ENCODE results near the gene TFAP2A.

TFAP2A gene

GRCh38 chr6:10416516-10416862 is 1.6 kb upstream of the TFAP2A start:
- TF ChIP-seq TAF1 (IDR thresholded peaks at IDR 0.05; ENCODE audit: borderline replicate concordance, insufficient read depth, low read length) (no peak), SIN3A (IDR thresholded peaks at IDR 0.05; ENCODE audit: borderline replicate concordance, insufficient read depth, low read length) (no peak), FOXP2 (optimal IDR thresholded peaks at IDR 0.05; ENCODE audit: borderline replicate concordance, extremely low read depth, extremely low read length, insufficient read depth) (no peak), POLR2AphosphoS5 (IDR thresholded peaks at IDR 0.05; ENCODE audit: low read depth, low read length) (no peak)
- TF ChIP-seq, protein P1, sequence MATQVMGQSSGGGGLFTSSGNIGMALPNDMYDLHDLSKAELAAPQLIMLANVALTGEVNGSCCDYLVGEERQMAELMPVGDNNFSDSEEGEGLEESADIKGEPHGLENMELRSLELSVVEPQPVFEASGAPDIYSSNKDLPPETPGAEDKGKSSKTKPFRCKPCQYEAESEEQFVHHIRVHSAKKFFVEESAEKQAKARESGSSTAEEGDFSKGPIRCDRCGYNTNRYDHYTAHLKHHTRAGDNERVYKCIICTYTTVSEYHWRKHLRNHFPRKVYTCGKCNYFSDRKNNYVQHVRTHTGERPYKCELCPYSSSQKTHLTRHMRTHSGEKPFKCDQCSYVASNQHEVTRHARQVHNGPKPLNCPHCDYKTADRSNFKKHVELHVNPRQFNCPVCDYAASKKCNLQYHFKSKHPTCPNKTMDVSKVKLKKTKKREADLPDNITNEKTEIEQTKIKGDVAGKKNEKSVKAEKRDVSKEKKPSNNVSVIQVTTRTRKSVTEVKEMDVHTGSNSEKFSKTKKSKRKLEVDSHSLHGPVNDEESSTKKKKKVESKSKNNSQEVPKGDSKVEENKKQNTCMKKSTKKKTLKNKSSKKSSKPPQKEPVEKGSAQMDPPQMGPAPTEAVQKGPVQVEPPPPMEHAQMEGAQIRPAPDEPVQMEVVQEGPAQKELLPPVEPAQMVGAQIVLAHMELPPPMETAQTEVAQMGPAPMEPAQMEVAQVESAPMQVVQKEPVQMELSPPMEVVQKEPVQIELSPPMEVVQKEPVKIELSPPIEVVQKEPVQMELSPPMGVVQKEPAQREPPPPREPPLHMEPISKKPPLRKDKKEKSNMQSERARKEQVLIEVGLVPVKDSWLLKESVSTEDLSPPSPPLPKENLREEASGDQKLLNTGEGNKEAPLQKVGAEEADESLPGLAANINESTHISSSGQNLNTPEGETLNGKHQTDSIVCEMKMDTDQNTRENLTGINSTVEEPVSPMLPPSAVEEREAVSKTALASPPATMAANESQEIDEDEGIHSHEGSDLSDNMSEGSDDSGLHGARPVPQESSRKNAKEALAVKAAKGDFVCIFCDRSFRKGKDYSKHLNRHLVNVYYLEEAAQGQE (IDR thresholded peaks at IDR 0.05; ENCODE audit: insufficient read depth in 1 of 2, low read depth in 2 of 2, low read length in 2 of 2), result no peak

DNA sequence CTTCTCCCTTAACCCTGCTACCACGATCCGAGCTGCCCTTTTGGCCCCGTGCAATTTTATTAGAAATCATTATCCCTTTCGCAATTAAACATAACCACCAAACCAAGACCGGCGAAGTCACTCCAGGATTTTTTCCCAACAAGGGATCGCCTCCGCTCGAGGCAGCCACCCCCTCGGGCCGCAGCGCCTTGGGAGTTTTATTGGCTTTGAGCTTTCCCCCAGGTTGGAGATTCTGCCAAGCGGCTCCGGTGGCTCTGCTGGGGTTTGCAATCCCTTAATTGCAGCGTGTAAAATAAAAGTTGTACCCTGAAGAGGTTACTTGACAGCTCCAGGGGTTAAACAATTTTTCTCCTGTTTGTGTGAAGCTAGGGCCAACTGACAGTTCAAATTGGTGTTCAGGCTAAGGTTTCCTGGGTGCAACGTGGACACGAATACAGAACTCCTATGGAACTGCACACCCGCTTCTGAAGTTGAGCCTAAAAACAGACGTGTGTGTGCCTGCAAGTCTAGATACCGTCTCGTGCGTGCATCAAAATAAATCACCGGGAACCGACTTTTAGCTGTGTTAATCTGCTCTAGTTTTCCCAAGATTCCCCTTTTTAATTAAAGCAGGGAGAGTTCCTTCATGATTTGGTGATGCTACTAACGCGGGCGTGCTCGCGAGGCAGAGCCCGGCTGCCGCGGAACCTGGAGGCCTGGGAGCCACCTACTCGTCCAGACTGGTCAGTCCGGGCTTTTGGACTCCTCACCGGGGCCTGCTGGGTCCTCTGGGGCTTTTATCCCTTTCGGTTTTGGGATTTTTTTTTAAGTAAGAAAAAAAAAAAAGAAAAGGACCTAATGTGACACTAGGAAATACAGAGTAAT is 975 bp upstream of the TFAP2A start:
- TF ChIP-seq SIN3A (IDR thresholded peaks at IDR 0.05; ENCODE audit: borderline replicate concordance, insufficient read depth, low read length) (no peak), FOXP2 (optimal IDR thresholded peaks at IDR 0.05; ENCODE audit: borderline replicate concordance, extremely low read depth, extremely low read length, insufficient read depth) (no peak), TAF1 (IDR thresholded peaks at IDR 0.05; ENCODE audit: borderline replicate concordance, insufficient read depth, low read length) (no peak), POLR2AphosphoS5 (IDR thresholded peaks at IDR 0.05; ENCODE audit: low read depth, low read length) (no peak)
- TF ChIP-seq, protein P1 (IDR thresholded peaks at IDR 0.05; ENCODE audit: insufficient read depth in 1 of 2, low read depth in 2 of 2, low read length in 2 of 2), result no peak

DNA sequence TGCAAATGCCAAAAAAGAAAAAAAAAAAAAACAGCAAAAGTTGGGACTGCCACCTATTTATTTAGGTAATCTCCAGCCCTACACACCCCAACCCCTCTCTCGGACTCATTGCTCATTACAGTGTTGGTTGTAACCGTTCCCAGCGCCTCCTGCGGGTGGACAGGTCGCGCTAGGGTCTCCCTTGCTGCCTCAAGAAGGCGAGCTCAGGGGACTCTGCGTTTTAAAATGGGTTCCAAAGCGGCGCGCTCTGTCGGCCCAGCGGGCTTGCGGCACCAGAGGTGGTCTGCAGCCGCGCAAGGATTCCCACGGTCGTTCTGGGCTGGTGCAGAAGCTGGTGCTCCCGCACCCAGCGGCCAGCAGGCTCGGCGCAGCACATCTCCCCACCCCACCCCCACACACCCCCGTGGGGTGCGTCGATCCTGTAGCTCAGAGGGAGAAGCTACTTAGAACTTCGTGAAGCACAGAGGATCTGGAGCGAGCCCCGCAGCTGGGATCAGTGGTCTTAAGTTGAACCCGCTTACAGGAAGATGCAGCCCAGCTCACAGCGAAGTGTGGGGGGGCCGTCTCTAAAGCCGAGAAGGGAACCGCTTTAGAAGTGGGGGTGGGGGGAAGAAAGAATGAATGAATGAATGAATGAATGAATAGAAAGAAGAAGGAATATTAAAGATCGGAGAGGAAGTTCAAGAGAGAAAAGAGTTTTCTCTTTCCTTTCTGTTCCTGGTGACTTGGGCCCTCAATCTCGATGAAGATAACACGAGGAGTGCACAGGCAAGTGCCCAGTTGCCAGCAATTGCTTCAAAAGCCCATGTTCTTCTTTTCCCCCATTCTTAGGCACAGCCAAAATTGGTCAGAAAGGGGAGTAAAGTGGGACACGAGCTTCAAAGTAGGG is 780 bp downstream of the TFAP2A start:
- no peak; the same call in 1 of the 2 replicates for TF ChIP-seq POLR2AphosphoS5 (IDR thresholded peaks at IDR 0.05; ENCODE audit: low read depth, low read length)
- no peak for TF ChIP-seq FOXP2 (optimal IDR thresholded peaks at IDR 0.05; ENCODE audit: borderline replicate concordance, extremely low read depth, extremely low read length, insufficient read depth)
- TF ChIP-seq TAF1 (IDR thresholded peaks at IDR 0.05; ENCODE audit: borderline replicate concordance, insufficient read depth, low read length), result no peak

DNA sequence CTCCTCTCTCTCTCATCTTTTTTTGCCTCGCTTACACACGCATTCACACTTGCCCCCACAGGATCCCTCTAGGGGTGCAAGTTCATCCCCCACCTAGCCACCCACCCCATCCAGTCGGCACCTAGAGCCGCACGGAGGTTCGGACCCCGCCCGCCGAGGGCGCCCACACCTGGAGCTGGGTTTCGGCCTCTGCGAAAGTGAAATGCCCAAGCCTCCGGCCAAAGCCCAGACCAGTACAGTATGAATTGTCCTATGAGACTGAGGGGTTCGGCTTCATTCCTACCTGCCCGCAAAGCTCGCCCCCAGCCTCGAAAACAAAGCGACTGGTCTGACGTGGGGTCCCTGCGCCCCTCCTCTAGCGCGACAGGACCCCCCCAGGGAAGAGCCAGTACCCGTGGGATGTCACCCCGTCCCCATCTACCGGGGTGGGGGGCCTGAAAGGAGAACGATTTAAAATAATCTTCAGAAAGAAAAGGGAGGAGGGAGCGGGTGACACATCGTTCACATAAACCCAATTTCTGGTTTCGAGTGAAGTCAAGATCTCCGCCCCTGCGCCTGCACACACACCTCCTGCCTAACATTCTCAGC is 1.5 kb downstream of the TFAP2A start:
- no peak; the same call in 1 of the 2 replicates for TF ChIP-seq SIN3A (IDR thresholded peaks at IDR 0.05; ENCODE audit: borderline replicate concordance, insufficient read depth, low read length)
- no peak for TF ChIP-seq POLR2AphosphoS5 (IDR thresholded peaks at IDR 0.05; ENCODE audit: low read depth, low read length)
- no peak for TF ChIP-seq FOXP2 (optimal IDR thresholded peaks at IDR 0.05; ENCODE audit: borderline replicate concordance, extremely low read depth, extremely low read length, insufficient read depth)
- TF ChIP-seq, protein P1 (IDR thresholded peaks at IDR 0.05; ENCODE audit: insufficient read depth in 1 of 2, low read depth in 2 of 2, low read length in 2 of 2), result no peak
- TF ChIP-seq TAF1 (IDR thresholded peaks at IDR 0.05; ENCODE audit: borderline replicate concordance, insufficient read depth, low read length), result no peak

All from PFSK-1 (cell line).